T47D (cell line): ENCODE data around the gene ZNF630.
"Not testable (repeated sequence)": the region's sequence is repeated elsewhere in the genome, so short reads cannot be mapped to it uniquely, and the experiment has no call there.

Source experiments
- DNase-seq, 2 experiments: peaks; one replicate each; pipeline versions ENCODE4 v3.0.0 to v3.0.0-alpha.2; 2011 to 2012; ENCODE audit warnings: low read depth in 1 of 2, low spot score in 1 of 2
- JUND ChIP-seq: IDR thresholded peaks from 2 replicates; pipeline ENCODE4 v1.6.1; 2012; ENCODE audit warnings: low read depth
- in situ Hi-C: cut with HindIII; loops from 2 replicates; pipeline ENCODE4 v1.10.0; 2016; ENCODE audit warnings: low sequenced_read_pairs, low pct_unique_long_range_greater_than_20kb

ZNF630 gene

GRCh38 chrX:48071064-48071985 lies at the start of gene ZNF630:
ZNF630 (minus strand) TSS chrX:48071640; CDS start chrX:48066886, 4,754 bp downstream.
- in situ Hi-C loops: no loop called here
- peak; percentile 87 to 88 for DNase-seq

DNA sequence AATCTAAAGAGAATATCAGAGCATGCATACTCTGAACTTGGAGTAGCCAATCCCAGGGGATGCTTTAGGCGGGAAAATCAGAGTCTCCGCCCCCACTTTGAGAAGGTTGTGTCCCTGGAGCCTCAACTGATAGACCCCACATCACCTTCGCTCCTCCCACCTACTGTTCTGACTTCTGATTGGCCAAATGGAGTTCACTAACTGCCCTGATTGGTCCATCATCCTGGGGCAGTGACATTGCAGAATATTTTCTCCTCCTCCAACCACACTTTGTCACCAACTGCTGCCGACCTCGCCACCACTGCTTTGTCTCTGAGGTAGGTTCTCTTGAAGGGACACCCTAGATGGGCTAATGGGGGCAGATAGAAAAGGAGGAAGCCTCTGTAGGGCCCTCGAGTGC lies 36.3 kb upstream of the ZNF630 start:
- TF ChIP-seq JUND: no peak
- in situ Hi-C loops: no loop called here
- DNase-seq: peak in 1 of 2 experiments; percentile 9

More at GRCh38 chrX:48071064-48071985, at the start of gene ZNF630:
- no peak for TF ChIP-seq JUND

- in situ Hi-C loops: no loop called here
- DNase-seq: no peak
- TF ChIP-seq JUND: no peak
These were observed 31.5 kb upstream of the ZNF630 start for GRCh38 chrX:48102874-48103374.

DNA sequence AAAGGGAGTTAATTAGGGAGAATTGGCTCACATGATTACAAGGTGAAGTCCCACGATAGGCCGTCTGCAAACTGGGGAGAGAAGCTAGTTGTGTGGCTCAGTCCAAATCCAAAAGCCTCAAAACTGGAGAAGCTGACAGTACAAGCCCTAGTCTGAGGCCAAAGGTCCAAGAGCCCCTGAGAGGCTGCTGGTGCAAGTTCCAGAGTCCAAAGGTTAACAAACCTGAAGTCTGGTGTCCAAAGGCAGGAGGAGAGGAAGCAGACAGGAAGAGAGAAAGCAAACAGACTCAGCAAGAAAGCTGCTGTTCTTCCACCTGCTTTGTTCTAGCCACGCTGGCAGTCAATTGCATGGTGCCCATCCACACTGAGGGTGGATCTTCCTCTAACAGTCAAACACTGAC lies 30.0 kb upstream of the ZNF630 start:
- no peak for TF ChIP-seq JUND
- no peak for DNase-seq
- in situ Hi-C loops: no loop called here

DNA sequence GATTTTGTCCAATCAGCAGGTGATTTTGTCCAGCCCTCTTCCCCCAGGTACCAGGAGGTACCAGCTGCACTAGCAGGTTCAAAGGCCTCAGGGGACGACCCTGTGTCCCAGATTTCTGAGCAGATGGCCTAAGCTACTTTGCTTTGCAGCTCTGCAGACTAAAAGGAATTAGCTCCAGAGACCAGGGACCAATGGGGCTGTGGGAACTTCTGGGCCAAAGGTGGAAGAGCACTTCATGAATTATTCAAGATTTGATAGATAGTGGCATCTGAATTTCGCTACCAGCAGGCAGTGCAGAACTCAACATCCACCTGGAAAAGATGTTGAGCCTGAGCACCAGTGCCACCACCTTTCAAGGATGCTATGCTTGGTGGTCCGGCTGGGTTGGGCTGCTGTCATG lies 21.1 kb upstream of the ZNF630 start:
- DNase-seq, in situ Hi-C loops: not testable (repeated sequence)

DNA sequence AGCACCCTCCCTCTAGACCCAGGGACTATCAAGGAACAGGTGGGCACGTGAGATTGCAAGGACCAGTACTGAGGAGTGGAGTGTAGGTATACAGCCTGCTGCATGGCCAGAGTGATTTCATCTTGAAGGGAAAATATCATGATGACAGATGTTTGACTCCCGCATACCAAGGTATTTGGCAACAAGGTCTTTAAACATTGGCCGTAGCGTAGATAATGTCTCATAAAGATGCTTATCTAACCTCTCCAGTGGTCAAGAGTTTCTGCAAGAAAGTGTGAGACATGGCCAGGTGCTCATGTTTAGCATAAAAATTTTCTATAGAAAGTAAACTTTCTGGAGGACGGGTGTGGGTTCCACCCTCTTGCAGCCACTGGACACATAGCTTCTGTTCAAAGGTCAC lies 18.7 kb upstream of the ZNF630 start:
- TF ChIP-seq JUND: peak; percentile 70
- peak; percentile 9 to 57 for DNase-seq

DNA sequence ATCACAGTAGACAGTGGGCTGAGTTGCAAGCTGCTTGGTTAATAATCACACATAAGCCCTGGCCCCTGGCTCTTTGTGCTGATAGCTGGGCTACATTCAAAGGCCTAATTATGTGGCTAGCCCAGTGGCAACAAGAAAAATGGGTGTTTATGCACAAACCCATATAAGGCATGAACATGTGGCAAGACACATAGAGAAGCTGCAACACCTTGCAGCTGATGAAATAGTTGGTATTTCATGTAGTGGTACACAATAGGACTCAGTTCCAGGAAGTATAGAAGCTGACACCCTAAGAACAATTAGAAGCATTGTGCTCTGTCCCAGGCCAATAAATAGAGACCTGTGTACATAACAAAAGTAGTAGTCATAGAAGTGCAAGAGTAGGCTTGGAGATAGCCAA lies 14.6 kb upstream of the ZNF630 start:
- TF ChIP-seq JUND: no peak
- DNase-seq: no peak
- in situ Hi-C loops: no loop called here

More for the DNA sequence above, 18.7 kb upstream of the ZNF630 start:
- in situ Hi-C loops: no loop called here

- peak in 1 of 2 experiments; percentile 56 for DNase-seq
- no peak for TF ChIP-seq JUND
These were observed 12.3 kb upstream of the ZNF630 start for GRCh38 chrX:48083706-48084105.

DNA sequence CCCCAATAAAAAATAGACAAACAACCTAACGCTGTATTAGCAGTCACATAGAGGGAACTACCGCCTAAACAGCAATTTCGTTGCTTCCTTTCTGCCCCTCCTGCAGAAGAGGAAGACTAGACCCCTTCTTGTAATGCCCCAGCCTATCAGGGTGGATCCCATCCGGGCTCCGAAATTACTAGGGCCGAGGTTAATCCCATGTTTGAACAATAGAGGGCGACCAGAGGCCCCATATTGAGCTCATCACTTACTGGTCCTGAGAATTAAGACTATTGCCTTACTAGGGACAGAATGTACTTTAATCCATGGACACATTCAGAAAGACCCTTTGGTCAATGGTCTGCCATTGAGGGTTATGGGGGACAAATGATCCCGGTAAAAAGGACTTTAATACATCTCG lies 11.8 kb upstream of the ZNF630 start:
- in situ Hi-C loops: no loop called here
- TF ChIP-seq JUND: no peak
- DNase-seq: peak; percentile 41 to 70

More at GRCh38 chrX:48083706-48084105, 12.3 kb upstream of the ZNF630 start:
- in situ Hi-C loops: no loop called here

- in situ Hi-C loops: no loop called here
- TF ChIP-seq JUND: no peak
- DNase-seq: no peak
These were observed 4.9 kb upstream of the ZNF630 start for GRCh38 chrX:48076343-48076742.

DNA sequence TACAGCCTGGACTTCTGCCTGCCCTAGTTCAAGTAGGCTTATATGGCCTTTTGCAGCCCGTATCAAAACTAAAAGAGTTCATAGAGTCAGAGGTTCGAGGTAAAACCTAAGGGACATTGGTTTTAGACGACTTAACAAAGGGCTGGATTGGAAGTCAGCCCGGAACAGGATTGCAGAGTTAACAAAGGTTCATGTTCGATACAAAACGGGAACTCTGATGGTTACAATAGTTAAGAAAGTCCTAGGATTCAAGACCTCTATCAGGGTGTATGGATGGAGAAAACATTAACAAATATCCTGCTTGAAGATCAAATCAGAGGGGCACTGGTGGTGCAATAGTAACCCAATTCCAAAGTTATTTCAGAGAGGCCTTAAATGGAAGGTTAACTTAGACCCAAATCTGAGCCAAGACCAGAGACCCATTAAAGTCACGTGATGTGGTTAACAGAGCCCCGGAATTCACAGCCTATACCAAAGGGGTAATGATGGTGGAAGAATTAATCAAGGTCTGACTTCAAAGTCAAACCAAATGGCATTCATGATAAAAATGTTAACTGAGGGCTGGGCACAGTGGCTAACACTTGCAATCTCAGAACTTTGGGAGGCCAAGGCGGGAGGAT lies 656 bp upstream of the ZNF630 start:
- in situ Hi-C loops: no loop called here
- no peak for TF ChIP-seq JUND
- DNase-seq: no peak

DNA sequence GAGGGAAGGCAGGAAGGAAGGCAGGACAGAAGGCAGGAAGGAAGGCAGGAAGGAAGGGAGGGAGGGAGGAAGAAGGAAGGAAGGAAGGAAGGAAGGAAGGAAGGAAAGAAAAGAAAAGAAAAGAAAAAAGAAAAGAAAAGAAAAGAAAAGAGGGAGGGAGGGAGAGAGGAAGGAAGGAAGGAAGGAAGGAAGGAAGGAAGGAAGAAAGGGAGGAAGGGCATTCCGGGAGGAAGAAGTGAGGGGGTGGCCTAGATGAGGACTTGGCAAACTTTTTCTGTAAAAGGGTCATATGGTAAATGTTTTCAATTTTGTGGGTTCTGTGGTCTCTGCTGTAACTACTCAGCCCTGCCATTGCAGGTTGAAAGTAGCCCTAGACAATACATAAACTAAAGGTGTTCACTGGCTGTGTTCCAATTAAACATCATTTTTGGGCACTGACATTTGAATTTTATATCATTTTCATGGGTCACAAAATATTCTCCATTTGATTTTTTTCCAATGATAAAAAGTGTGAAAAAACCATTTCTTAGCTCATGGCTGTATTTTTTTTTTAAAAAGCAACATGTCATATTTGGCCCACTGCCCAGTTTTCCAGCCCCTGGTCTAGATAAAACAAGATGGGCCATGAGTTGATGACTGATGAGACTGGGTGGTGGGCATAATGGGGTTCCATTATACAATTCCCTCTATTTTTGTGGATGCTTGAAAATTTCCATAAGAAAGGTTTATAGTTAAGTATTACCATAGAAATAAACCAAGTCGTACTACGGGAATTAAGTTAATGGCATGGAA lies 3.1 kb downstream of the ZNF630 start:
- TF ChIP-seq JUND: no peak
- DNase-seq: no peak
- in situ Hi-C loops: no loop called here
